ENCODE results near the gene SNAP47.

DNA sequence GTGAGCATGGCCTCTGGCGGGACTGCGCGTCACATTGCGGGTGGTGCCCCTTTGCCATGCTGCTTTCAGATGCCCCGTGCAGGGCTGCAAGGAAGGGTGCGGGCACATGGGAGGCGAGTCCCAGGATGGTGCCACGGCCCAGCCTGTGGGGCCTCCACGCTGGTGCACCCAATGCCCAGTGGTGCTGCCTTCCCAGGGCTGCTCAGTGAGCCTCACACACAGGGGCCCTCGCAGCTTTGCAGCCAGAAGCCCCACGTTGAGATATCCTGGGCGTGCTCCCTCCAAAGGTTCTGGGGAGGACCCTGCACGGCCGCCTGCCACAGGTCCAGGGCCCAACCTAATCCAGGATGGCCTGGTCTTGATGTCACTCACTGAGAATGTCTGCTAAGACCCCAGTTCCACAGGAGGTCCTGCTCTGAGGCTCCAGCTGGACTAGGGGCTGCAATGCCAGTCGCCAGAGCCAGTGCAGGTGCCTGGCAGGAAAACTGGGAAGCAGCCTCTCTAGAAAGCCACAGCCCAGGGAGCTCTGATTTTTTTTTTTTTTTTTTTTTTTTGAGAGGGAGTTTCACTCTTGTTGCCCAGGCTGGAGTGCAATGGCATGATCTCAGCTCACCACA is 46.2 kb downstream of the SNAP47 start:
- no peak for TF ChIP-seq SP1 (IDR thresholded peaks at IDR 0.05)
- TF ChIP-seq NFRKB (IDR thresholded peaks at IDR 0.05) = no peak
- TF ChIP-seq BHLHE40 (IDR thresholded peaks at IDR 0.05; ENCODE audit: borderline replicate concordance) = no peak
- TF ChIP-seq FOXM1 (IDR thresholded peaks at IDR 0.05; ENCODE audit: borderline replicate concordance) = no peak
- TF ChIP-seq ARNT (IDR thresholded peaks at IDR 0.05) = no peak
- no peak for TF ChIP-seq L3MBTL2 (conservative IDR thresholded peaks at IDR 0.05)
- no peak for TF ChIP-seq ELF4 (IDR thresholded peaks at IDR 0.05)
- TF ChIP-seq FOXK2 (IDR thresholded peaks at IDR 0.05) = no peak
- no peak for TF ChIP-seq ZNF384 (IDR thresholded peaks at IDR 0.05)
- TF ChIP-seq HDGF (IDR thresholded peaks at IDR 0.05; ENCODE audit: borderline replicate concordance) = no peak
- TF ChIP-seq, protein P1, sequence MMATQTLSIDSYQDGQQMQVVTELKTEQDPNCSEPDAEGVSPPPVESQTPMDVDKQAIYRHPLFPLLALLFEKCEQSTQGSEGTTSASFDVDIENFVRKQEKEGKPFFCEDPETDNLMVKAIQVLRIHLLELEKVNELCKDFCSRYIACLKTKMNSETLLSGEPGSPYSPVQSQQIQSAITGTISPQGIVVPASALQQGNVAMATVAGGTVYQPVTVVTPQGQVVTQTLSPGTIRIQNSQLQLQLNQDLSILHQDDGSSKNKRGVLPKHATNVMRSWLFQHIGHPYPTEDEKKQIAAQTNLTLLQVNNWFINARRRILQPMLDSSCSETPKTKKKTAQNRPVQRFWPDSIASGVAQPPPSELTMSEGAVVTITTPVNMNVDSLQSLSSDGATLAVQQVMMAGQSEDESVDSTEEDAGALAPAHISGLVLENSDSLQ (IDR thresholded peaks at IDR 0.05) = no peak
- no peak for TF ChIP-seq SUZ12 (IDR thresholded peaks at IDR 0.05)
- no peak for TF ChIP-seq TARDBP (IDR thresholded peaks at IDR 0.05)
- no peak for TF ChIP-seq FOXA1 (IDR thresholded peaks at IDR 0.05)

Measured in HEK293T (cell line).